Tongue (tissue), 2 donors: ENCODE data around the gene OSMR. TPM values are rescaled to one million over a fixed set of nuclear protein-coding genes. Genes with fewer than 3 reads are reported as not detected.

Experiments
- DNase-seq: peaks from one replicate; pipeline ENCODE4 v3.0.0-alpha.2; 2015
- total RNA-seq: library from RNA; depleted of rRNA; stranded (reverse); fragments of >200 nt; gene quantifications from one replicate; pipeline ENCODE4 v1.2.3, GENCODE V29; 2014

OSMR gene
- total RNA-seq, 1 donor from 2014 or later, result 14.7 TPM

DNA sequence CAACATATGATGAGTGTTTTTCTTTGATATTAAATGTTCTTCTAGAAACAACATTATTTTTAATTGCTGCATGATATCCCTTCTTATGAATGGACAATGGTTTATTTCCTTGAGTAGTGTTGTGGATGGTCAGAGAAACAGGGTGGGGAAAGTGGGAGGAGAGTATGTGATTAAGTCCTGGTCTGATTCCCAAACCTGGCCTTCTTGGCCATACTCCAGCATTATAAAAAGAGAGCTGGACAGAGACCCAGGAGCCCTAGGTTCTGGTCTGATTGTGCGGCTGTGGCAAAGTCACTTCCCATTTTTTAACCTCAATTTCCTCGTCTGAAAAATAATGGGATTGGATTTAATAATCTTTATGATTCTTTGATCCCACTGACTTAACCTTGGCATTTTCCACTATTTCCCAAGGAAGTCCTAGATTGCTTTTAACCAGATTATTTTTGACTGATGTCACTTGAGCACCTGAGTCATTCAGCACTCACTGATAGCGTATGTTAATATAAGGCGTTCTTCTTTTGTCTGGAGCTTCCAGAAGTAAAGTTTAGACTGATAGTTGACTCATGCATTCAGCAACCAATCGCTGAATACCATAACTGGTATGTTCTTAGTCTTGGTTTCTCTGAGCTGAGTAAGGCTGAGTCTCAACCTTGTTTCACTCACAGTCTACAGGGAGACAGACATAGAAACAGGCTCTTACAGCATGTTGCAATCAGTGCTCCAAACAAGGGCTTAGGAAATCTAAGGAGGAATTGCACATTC lies 26.2 kb downstream of the OSMR start:
- DNase-seq, result no peak

- no peak for DNase-seq
These were observed 27.0 kb downstream of the OSMR start for GRCh38 chr5:38872826-38873225.

DNA sequence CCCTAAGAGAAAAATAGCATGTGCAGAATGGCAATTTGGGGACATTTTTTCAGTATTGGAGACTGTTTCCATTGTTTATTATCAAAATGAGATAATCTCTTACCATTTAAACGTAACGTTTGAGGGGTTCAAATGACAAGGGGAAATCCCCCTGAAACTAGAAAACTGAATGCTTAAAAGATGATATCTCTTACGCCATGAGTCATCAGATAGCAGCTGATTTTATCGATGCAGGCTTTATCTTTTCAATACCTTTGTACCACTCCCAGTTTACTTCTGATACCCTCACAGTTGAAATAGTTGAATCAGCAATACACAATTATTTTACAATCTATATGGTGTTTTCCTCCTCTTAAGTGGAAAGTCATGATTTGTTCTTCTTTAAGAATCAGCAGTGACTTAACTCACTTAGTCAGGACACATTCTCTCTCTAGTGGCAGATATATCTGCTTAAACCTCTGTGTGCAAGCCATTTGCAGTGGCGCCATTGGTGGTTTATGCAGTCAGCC lies 29.2 kb downstream of the OSMR start:
- DNase-seq, result no peak

GRCh38 chr5:38878391-38879077 lies 32.7 kb downstream of the OSMR start:
- DNase-seq, result no peak

GRCh38 chr5:38879078-38879460 lies 33.3 kb downstream of the OSMR start:
- DNase-seq, result no peak

- no peak for DNase-seq
These were observed 38.0 kb downstream of the OSMR start for GRCh38 chr5:38883842-38884241.

- DNase-seq, result no peak
These were observed 39.4 kb downstream of the OSMR start for GRCh38 chr5:38885208-38885607.

DNA sequence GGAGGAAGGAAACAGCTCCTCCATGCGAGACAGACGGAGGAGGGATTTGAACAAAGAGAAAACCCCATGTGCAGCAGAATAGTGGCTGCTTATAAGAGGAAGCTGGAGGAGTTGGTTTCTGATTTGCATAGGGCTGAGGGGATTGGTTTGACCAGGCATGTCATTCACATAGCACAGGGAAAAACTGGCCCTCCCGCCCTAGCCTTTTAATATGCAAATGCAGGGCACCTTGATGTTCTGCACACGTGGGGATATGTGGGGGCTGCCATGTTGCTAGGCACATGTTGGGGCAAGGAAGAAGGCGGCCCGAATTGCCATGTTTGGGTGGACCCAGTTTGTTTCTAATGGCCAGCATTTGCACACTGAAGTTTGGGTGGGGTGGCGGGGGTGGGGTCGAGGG lies 42.2 kb downstream of the OSMR start:
- DNase-seq, result no peak

- DNase-seq, result no peak
These were observed 43.6 kb downstream of the OSMR start for GRCh38 chr5:38889424-38889823.

DNA sequence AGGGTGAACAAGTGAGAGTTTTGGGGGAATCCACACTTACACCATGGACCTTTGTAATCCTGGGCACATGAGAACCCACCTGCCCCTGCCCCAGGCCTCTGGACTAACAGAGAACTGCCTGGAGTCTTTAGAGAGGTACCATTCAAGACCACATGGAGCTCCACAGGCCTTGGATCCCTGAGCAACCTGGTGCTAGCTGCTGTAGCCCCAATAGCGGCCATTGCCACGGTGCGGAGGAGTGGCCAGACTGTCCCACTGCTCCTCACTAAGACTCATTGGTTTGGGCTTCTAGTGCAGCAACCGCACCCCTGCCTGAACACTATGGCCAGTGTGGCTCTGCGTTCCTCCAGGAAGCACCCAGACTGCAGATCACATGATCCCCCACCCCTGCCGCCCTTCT lies 45.8 kb downstream of the OSMR start:
- DNase-seq, result no peak

DNA sequence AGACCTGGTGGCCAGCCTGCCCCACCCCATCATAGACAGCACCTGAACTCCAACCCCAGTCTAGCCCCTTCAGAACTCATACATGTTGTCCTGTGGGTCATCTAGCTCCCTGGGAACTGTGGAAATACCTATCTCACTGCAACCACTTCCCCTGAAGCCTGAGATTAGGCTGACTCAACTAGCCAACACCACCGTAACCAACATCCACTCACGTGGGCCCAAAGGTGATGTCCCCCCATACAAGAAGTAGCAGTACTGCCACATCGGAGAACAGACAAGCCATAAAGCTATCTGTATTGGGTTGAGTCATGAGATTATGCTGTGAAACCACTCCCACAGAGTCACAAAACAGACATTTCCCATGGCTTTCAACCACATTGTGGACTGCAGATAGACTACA lies 46.6 kb downstream of the OSMR start:
- DNase-seq, result no peak

DNA sequence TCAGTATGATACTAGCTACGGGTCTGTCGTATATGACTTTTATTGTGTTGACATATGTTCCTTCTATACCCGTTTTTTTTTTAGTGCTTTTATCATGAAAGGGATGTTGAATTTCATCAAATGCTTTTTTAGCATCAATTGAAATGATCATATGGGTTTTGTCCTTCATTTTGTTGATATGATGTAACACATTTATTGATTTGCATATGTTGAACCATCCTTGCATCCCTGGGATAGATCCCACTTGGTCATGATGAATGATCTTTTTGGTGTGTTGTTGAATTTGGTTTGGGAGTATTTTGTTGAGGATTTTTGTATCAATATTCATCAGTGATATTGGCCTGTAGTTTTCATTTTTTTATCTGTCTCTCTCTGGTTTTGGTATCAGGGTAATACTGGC lies 50.9 kb downstream of the OSMR start:
- DNase-seq, result no peak

GRCh38 chr5:38899936-38900335 lies 54.1 kb downstream of the OSMR start:
- no peak for DNase-seq

- DNase-seq, result no peak
These were observed 59.7 kb downstream of the OSMR start for GRCh38 chr5:38905516-38905915.

DNA sequence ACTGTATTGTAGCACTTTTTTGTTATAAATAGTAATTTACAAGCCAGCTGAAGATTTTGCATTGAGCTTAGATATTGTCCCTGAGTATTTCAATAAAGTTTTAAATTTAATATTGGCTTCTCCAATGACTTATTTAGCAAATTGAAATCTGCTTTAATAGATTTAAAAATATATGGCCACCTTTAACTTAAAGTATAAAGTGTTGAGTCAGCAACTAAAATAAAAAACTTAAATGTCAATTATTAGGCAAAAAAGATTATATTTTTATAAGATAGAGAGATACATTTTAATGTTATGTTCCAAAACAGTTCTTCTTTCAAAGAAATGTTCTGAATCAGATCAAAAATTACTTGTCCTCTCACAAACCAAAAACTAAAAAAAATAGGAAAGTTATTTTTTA lies 60.7 kb downstream of the OSMR start:
- no peak for DNase-seq

- no peak for DNase-seq
These were observed 66.1 kb downstream of the OSMR start for GRCh38 chr5:38911933-38912332.

DNA sequence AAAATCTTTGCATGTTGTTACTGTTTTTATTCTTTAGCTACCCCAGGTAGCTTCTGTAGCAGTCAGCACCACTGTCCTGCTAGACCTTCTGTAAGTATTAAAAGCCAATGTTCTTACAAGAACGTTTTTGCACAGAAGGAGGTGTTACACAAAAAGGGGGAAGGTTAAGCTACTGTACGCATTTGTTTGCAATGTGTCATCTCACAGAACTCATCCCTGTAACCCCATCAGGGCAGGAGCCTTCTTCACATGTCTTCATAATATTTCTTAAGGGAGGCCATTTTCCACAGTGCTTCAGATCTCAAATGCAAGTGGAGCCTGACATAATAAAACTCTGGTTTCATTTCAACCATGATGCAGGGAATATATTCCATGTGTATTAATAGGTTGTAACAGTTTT lies 67.9 kb downstream of the OSMR start:
- DNase-seq, result no peak

DNA sequence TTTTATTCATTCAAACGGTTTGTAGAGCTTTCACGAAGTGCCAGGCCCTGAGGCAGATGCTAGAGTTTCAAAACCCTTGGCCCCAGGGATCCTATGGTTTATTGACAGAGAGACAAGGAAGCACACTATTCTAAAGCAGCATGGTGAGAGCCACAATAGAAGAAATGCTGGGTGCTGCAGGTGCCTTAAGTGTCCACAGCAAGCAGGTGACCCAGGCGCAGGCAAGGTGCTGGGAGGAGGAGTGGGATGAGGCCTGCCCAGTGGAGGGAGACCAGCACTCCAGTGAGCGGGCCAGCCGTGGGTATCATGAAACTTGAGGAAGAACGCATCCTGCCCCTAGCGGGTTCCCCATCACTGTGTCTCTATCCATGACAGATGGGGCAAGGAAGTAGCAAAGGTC lies 71.0 kb downstream of the OSMR start:
- DNase-seq, result no peak

- peak; percentile 3 for DNase-seq
These were observed 75.4 kb downstream of the OSMR start for GRCh38 chr5:38921174-38921573.

- peak; percentile 40 for DNase-seq
These were observed 76.4 kb downstream of the OSMR start for GRCh38 chr5:38922199-38922598.

DNA sequence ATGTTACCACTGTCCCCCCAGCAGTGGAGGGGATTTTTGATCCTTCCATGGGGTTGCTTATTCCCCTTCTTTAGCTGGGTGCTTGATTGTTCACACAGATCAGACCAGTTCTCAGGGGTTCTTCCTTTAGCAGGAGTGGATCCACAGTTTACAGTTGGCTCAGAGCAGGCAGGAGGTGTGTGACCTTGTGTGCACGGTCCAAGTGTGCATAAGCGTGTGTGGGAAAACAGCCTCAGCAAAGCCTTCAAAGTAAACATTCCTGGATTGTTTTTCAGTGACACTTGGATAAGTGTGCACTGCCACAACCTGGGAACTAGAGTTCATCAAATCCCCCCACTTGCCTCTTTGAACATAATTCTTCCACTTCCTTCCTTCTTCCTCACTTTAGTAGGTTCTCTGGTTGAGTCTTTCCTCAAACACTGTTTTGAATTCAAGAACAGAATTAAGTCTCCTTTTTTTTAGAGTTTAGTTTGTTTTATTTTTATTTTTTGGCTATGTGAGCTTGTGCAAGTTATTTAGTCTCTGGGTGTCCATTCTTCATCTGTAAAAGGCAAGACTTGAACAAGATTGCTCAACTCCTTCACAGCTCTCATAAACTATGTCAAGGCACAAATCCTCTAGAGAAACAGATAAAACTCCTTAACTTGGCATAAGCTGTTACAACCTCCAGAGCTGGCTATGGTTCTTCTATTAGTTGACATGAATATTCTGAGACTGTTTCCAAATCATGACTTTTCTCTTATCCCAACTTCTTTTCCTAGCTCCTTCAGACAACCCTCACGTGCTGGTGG lies 78.0 kb downstream of the OSMR start:
- no peak for DNase-seq

DNA sequence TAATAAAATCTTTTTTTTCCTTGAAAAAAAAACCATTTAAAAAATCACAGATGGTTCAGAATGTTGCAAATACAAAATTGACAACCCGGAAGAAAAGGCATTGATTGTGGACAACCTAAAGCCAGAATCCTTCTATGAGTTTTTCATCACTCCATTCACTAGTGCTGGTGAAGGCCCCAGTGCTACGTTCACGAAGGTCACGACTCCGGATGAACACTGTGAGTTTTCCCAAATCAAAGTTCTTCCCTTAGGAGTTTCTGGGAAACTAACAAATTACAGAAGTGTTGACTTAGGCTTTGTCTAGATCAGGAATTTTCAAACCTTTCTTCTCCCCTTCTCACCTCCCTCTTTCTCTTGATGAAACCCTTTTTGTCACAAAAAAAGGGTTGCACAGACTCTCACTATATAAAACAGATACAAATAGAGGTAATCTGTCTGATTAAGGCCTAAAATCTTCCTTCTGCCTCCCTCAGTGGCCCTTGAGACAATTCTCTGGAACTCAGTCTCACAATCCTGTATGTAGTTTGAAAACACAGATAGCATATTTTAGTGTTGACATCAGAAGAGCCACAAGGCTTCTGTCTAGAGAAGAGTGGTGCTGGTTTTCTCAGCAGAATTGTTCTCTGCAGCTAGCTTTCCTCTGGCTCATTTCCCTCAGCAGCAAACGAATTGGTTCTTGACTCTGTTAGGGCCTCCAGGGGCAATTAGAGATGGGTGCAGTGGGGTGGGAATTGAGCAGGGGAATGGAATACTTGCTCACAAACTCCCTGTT lies 79.5 kb downstream of the OSMR start:
- DNase-seq, result no peak
